Measurements from ENCODE around the gene FOXL2.

FOXL2 gene

DNA sequence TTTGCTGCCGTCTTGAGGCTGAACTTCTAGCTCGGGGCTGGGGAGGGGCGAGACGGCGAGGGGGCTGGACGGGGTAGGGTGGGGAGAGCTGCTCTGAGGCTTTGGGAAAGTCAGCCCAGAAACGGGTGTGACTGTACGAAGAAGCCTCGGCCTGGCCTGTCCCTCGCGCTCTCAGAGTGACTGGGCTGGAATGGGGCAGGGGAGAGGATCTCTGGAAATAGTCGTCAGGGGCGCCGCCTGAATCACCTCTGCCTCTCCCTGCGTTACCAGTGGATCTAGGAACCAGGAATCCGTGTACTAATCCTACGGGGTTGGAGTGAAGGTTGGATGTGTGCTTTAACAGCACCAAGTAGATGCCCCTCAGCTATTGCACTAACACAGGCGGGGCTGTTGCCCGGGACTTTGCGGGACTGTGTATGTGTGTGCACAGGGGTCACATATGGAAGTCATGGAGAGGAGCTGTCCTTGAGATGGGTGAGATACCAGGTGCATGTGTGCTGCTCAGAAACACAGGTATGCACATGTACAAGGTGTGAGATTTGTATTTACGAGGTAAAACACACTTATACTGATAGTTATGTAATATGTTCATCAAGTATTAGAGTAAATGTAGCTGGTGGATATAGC, 671 bp upstream of the FOXL2 start:
- H3K4me1 ChIP-seq (ENCODE audit: insufficient read depth, poor library complexity, severe bottlenecking): no peaks in the 10 kb centered on the region
- no peak overlapping the region for H3K4me3 ChIP-seq (ENCODE audit: severe bottlenecking)
- DNase-seq (ENCODE audit: low spot score) (no peak), ATAC-seq (ENCODE audit: low read depth) (no peak)
- peaks cover 84% of the 10 kb centered on the region for H3K27me3 ChIP-seq (ENCODE audit: insufficient read depth, poor library complexity, severe bottlenecking)
- TF ChIP-seq, protein P1, sequence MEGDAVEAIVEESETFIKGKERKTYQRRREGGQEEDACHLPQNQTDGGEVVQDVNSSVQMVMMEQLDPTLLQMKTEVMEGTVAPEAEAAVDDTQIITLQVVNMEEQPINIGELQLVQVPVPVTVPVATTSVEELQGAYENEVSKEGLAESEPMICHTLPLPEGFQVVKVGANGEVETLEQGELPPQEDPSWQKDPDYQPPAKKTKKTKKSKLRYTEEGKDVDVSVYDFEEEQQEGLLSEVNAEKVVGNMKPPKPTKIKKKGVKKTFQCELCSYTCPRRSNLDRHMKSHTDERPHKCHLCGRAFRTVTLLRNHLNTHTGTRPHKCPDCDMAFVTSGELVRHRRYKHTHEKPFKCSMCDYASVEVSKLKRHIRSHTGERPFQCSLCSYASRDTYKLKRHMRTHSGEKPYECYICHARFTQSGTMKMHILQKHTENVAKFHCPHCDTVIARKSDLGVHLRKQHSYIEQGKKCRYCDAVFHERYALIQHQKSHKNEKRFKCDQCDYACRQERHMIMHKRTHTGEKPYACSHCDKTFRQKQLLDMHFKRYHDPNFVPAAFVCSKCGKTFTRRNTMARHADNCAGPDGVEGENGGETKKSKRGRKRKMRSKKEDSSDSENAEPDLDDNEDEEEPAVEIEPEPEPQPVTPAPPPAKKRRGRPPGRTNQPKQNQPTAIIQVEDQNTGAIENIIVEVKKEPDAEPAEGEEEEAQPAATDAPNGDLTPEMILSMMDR (IDR thresholded peaks at IDR 0.05; ENCODE audit: poor library complexity, severe bottlenecking): no peak
- no peaks in the 10 kb centered on the region for H3K9me3 ChIP-seq (ENCODE audit: severe bottlenecking)
- no peaks in the 10 kb centered on the region for H3K36me3 ChIP-seq (ENCODE audit: low read depth)
- H3K27ac ChIP-seq (ENCODE audit: poor library complexity, severe bottlenecking): no peak overlapping the region

DNA sequence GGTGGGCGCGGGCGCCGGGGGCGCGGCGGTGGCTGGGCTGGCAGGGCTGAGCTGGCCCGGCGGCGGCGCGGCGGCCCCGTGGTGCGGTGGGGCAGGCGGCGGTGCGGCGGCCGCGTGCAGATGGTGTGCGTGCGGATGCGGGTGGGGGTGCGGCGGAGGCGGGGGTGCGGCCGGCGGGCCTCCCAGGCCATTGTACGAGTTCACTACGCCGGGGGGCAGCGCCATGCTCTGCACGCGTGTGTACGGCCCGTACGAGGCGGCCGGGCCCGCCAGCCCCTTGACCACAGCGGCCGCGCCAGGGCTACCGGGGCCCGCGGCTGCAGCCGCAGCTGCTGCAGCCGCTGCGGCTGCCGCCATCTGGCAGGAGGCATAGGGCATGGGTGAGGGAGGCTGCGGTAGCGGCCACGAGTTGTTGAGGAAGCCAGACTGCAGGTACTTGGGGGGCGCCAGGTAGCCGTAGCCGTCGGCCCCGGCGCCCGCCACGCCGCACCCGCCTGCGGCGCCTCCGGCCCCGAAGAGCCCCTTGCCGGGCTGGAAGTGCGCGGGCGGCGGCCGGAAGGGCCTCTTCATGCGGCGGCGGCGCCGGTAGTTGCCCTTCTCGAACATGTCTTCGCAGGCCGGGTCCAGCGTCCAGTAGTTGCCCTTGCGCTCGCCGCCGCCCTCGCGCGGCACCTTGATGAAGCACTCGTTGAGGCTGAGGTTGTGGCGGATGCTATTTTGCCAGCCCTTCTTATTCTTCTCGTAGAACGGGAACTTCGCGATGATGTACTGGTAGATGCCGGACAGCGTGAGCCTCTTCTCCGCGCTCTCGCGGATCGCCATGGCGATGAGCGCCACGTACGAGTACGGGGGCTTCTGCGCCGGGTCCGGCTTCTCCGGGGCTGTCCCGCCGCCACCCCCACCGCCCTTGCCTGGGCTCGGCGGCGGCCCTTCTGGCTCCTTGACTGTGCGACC, 951 bp downstream of the FOXL2 start:
- Histone ChIP-seq H3K4me1 (ENCODE audit: insufficient read depth, poor library complexity, severe bottlenecking) (no peaks in the 10 kb centered on the region), H3K27ac (ENCODE audit: poor library complexity, severe bottlenecking) (no peak overlapping the region), H3K27me3 (ENCODE audit: insufficient read depth, poor library complexity, severe bottlenecking) (peaks cover 98% of the 10 kb centered on the region)

DNA sequence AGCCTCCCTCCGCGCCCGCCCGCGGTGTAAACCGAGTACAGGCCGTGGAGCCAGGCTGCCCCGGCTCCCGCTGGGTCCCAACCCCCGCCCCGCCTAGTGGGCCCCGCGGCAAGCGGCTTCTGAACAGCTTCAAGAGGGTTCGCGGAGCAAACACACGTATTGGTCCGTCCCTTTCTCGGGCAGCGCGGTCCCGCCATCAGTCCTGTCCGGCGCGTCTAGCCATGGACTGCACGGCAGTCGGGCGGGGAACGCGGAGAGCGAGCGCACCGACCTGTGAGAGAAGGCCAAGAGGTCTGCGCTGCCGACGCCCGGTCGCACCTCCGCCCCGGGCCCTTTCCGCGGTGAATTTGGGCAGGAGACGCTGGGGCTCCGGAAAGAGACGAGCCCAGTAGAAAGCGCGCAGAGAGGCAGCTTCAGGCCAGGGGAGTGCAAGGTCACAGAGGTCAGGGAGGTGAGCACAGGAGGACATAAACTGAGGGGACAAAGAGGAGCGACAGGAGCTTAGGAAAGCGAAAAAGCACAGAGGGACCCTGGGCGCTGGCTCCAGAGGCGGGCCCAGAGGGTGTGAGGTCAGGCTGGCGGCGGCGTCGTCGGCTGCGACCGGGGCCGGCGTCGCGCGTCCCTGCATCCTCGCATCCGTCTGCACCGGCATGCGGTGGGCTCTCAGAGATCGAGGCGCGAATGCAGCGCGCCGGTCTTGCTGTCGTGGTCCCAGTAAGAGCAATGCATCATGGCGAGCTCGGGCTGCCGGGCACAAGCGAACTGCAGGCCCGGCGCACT, 1.8 kb downstream of the FOXL2 start:
- no peak for ATAC-seq (ENCODE audit: low read depth)
- Histone ChIP-seq H3K27me3 (ENCODE audit: insufficient read depth, poor library complexity, severe bottlenecking) (peaks cover 98% of the 10 kb centered on the region), H3K9me3 (ENCODE audit: severe bottlenecking) (no peaks in the 10 kb centered on the region), H3K4me1 (ENCODE audit: insufficient read depth, poor library complexity, severe bottlenecking) (no peaks in the 10 kb centered on the region), H3K27ac (ENCODE audit: poor library complexity, severe bottlenecking) (no peak overlapping the region), H3K36me3 (ENCODE audit: low read depth) (no peaks in the 10 kb centered on the region), H3K4me3 (ENCODE audit: severe bottlenecking) (peak overlapping the region; percentile 31)
- TF ChIP-seq, protein P1 (IDR thresholded peaks at IDR 0.05; ENCODE audit: poor library complexity, severe bottlenecking): no peak
- DNase-seq (ENCODE audit: low spot score): no peak

More for the DNA sequence above, 951 bp downstream of the FOXL2 start:
- TF ChIP-seq, protein P1 (IDR thresholded peaks at IDR 0.05; ENCODE audit: poor library complexity, severe bottlenecking): peak; percentile 50
- Histone ChIP-seq H3K9me3 (ENCODE audit: severe bottlenecking) (no peaks in the 10 kb centered on the region), H3K4me3 (ENCODE audit: severe bottlenecking) (peak overlapping the region; percentile 31), H3K36me3 (ENCODE audit: low read depth) (no peaks in the 10 kb centered on the region)
- DNase-seq (ENCODE audit: low spot score): no peak
- peak; percentile 13 for ATAC-seq (ENCODE audit: low read depth)

DNA sequence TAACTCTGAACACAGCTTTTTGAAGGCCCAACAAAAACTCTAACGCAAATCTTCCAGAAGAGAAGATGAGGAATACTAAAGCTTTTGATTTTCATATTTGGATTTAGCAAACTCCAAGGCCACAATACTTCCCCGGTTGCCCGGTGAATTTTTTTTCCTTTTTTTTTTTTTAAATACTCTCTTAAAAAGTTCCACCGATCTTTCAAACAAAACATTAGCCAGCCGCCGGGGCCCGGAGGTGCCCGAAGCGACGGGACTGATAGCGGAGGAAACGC, 2.3 kb downstream of the FOXL2 start:
- H3K27ac ChIP-seq (ENCODE audit: poor library complexity, severe bottlenecking): no peak overlapping the region
- H3K27me3 ChIP-seq (ENCODE audit: insufficient read depth, poor library complexity, severe bottlenecking): peaks cover 98% of the 10 kb centered on the region
- ATAC-seq (ENCODE audit: low read depth) (no peak), DNase-seq (ENCODE audit: low spot score) (no peak)
- H3K4me3 ChIP-seq (ENCODE audit: severe bottlenecking): no peak overlapping the region
- TF ChIP-seq, protein P1 (IDR thresholded peaks at IDR 0.05; ENCODE audit: poor library complexity, severe bottlenecking): no peak
- no peaks in the 10 kb centered on the region for H3K36me3 ChIP-seq (ENCODE audit: low read depth)
- no peaks in the 10 kb centered on the region for H3K4me1 ChIP-seq (ENCODE audit: insufficient read depth, poor library complexity, severe bottlenecking)
- no peaks in the 10 kb centered on the region for H3K9me3 ChIP-seq (ENCODE audit: severe bottlenecking)
